GM12892 (cell line): ENCODE results near the gene ZMAT5.

Experiments used
- DNase-seq: peaks from one replicate; pipeline ENCODE4 v3.0.0; 2011; ENCODE audit not compliant: insufficient read length
- FAIRE-seq: peaks from 2 replicates; lab custom pipeline; 2011; peaks lifted over from hg19 to GRCh38; lab: Jason Lieb, UNC
- POLR2A ChIP-seq: IDR thresholded peaks from 2 replicates; pipeline ENCODE4 v1.6.1; 2011; ENCODE audit warnings: low read depth, low read length, control low read depth
- POLR2AphosphoS5 ChIP-seq: IDR thresholded peaks from 2 replicates; pipeline ENCODE4 v1.6.1; 2011; ENCODE audit warnings: low read depth, low read length, control low read depth
- TAF1 ChIP-seq: IDR thresholded peaks from 2 replicates; pipeline ENCODE4 v1.6.1; 2011; ENCODE audit warnings: low read depth, mild to moderate bottlenecking, control low read depth, low read length, borderline replicate concordance

The ZMAT5 gene

GRCh38 chr22:29784451-29785361 is 17.9 kb upstream of the ZMAT5 start:
- no peak for TF ChIP-seq POLR2A
- no peak for TF ChIP-seq POLR2AphosphoS5
- no peak for TF ChIP-seq TAF1
- DNase-seq (no peak), FAIRE-seq (no peak)

- DNase-seq (no peak), FAIRE-seq (no peak)
- TF ChIP-seq POLR2A = no peak
- no peak for TF ChIP-seq POLR2AphosphoS5
- TF ChIP-seq TAF1 = no peak
These were observed 15.4 kb upstream of the ZMAT5 start for GRCh38 chr22:29782061-29782845.

GRCh38 chr22:29780748-29781676 is 14.2 kb upstream of the ZMAT5 start:
- DNase-seq (no peak), FAIRE-seq (no peak)
- TF ChIP-seq TAF1 (no peak), POLR2A (no peak), POLR2AphosphoS5 (no peak)

- TF ChIP-seq POLR2AphosphoS5 (no peak), TAF1 (no peak), POLR2A (no peak)
- FAIRE-seq (no peak), DNase-seq (no peak)
These were observed 13.4 kb upstream of the ZMAT5 start for GRCh38 chr22:29780220-29780619.

- DNase-seq = no peak
- FAIRE-seq = no peak
These were observed 6.4 kb upstream of the ZMAT5 start for GRCh38 chr22:29773233-29773632.

GRCh38 chr22:29772170-29772641 is 5.4 kb upstream of the ZMAT5 start:
- no peak for TF ChIP-seq TAF1
- TF ChIP-seq POLR2AphosphoS5 = no peak
- TF ChIP-seq POLR2A = no peak
- no peak for FAIRE-seq
- no peak for DNase-seq

More at GRCh38 chr22:29773233-29773632, 6.4 kb upstream of the ZMAT5 start:
- TF ChIP-seq POLR2A = no peak
- TF ChIP-seq TAF1 = no peak

- FAIRE-seq = no peak
- DNase-seq = no peak
- TF ChIP-seq POLR2A = no peak
- no peak for TF ChIP-seq POLR2AphosphoS5
- no peak for TF ChIP-seq TAF1
These were observed 3.0 kb upstream of the ZMAT5 start for GRCh38 chr22:29769723-29770321.

GRCh38 chr22:29768052-29768693 is 1.4 kb upstream of the ZMAT5 start:
- DNase-seq (no peak), FAIRE-seq (no peak)
- TF ChIP-seq TAF1 = no peak
- TF ChIP-seq POLR2AphosphoS5 = no peak
- TF ChIP-seq POLR2A = no peak

- FAIRE-seq = peak; percentile 97
- peak; percentile 91 for DNase-seq
- TF ChIP-seq POLR2A (peak; percentile 86), POLR2AphosphoS5 (peak; percentile 84), TAF1 (peak; percentile 95)
These were observed 604 bp upstream of the ZMAT5 start, which contains the start of gene UQCR10 for GRCh38 chr22:29767171-29768051. UQCR10 (plus strand) TSS chr22:29767369; CDS start chr22:29767399, 30 bp downstream.

- no peak for DNase-seq
- no peak for FAIRE-seq
- TF ChIP-seq TAF1 (no peak), POLR2AphosphoS5 (no peak), POLR2A (no peak)
These were observed 739 bp downstream of the ZMAT5 start for GRCh38 chr22:29765905-29766631.
